Fibroblast of the aortic adventitia (primary cell): ENCODE data around the gene TNS2. TPM values are rescaled to one million over a fixed set of nuclear protein-coding genes. Genes with fewer than 3 reads are reported as not detected.
"Not testable (repeated sequence)": the region's sequence is repeated elsewhere in the genome, so short reads cannot be mapped to it uniquely, and the experiment has no call there.

ENCODE experiments used
- DNase-seq: peaks from one replicate; pipeline ENCODE4 v3.0.0-alpha.2; 2010; ENCODE audit warnings: low read depth
- H3K4me3 ChIP-seq: 2 replicates; pipeline ENCODE4 v1.5.1; 2011; ENCODE audit warnings: low read depth, mild to moderate bottlenecking, control low read depth, low read length, moderate library complexity
- CTCF ChIP-seq: IDR thresholded peaks from 2 replicates; pipeline ENCODE4 v1.5.1; 2011; ENCODE audit warnings: mild to moderate bottlenecking, low read length, control low read depth, inconsistent platforms; ENCODE audit not compliant: insufficient read depth
- total RNA-seq: library from RNA; depleted of rRNA; stranded (reverse); fragments of >200 nt; gene quantifications from 2 replicates; pipeline ENCODE4 v1.2.3, GENCODE V29; 2012; ENCODE audit warnings: low replicate concordance

Gene TNS2
- total RNA-seq, 1 donor: 77.4 TPM

- TF ChIP-seq CTCF: no peak
- no peak overlapping the region for H3K4me3 ChIP-seq
- no peak for DNase-seq
These were observed 52.3 kb downstream of the TNS2 start for GRCh38 chr12:53101931-53102781.

- no peak within 1 kb of the TSS for H3K4me3 ChIP-seq
- DNase-seq: no peak
- no peak for TF ChIP-seq CTCF
These were observed 53.3 kb downstream of the TNS2 start, which contains the start of gene SOAT2 for GRCh38 chr12:53102883-53103807. SOAT2 (plus strand) TSS chr12:53103486; CDS start chr12:53103578, 92 bp downstream.

GRCh38 chr12:53103860-53104305, 54.0 kb downstream of the TNS2 start:
- no peak for DNase-seq
- no peak overlapping the region for H3K4me3 ChIP-seq
- no peak for TF ChIP-seq CTCF

GRCh38 chr12:53105256-53105655, 55.4 kb downstream of the TNS2 start:
- DNase-seq: no peak
- TF ChIP-seq CTCF: no peak
- no peak overlapping the region for H3K4me3 ChIP-seq

- DNase-seq: no peak
- TF ChIP-seq CTCF: no peak
- H3K4me3 ChIP-seq: no peak overlapping the region
These were observed 56.0 kb downstream of the TNS2 start for GRCh38 chr12:53105712-53106439.

GRCh38 chr12:53107122-53107521, 57.3 kb downstream of the TNS2 start:
- no peak overlapping the region for H3K4me3 ChIP-seq
- TF ChIP-seq CTCF: no peak
- DNase-seq: no peak

GRCh38 chr12:53112431-53112830, 62.6 kb downstream of the TNS2 start:
- H3K4me3 ChIP-seq, DNase-seq: not testable (repeated sequence)
